GM18517 (cell line): Measurements from ENCODE around the gene RAB31.

Source experiments
- ATAC-seq: cut with Tn5 transposase; IDR thresholded peaks from one replicate; pipeline ENCODE4 v1.9.1; 2021; ENCODE audit warnings: mild to moderate bottlenecking, moderate library complexity; ENCODE audit not compliant: unreplicated experiment

Gene RAB31

GRCh38 chr18:9735879-9736278 is 27.8 kb downstream of the RAB31 start:
- no peak for ATAC-seq

DNA sequence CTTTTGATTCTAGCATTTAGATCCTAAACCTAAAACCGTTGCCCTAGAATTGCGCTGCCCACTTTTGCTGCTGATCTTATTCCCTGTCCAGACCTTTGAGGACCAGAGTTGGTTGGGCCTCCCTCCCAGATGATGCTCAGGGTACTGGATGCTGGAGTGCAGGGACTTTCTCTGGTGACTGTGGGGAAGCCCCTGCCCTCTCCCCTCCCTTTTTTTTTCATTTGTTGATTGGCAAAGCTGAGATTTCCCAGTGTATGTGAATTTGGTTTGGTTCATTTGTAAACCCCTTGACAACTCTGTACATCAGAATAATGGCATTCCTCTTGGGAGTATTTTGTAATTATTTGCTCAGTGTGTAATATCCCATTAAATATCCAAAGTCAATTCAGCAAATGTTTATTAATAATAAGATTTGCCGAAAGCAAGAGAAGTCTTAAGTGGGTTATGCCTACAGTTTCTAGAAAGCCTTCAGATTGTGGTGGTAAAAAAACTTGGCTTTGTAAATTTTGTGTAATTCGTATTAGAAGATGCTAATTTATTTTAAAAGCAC is 28.3 kb downstream of the RAB31 start:
- no peak for ATAC-seq

GRCh38 chr18:9737006-9737405 is 28.9 kb downstream of the RAB31 start:
- ATAC-seq, result no peak

- no peak for ATAC-seq
Measured at GRCh38 chr18:9737472-9738121, 29.5 kb downstream of the RAB31 start.

- ATAC-seq, result no peak
Measured at GRCh38 chr18:9738266-9738969, 30.3 kb downstream of the RAB31 start.

GRCh38 chr18:9739516-9739915 is 31.4 kb downstream of the RAB31 start:
- no peak for ATAC-seq

DNA sequence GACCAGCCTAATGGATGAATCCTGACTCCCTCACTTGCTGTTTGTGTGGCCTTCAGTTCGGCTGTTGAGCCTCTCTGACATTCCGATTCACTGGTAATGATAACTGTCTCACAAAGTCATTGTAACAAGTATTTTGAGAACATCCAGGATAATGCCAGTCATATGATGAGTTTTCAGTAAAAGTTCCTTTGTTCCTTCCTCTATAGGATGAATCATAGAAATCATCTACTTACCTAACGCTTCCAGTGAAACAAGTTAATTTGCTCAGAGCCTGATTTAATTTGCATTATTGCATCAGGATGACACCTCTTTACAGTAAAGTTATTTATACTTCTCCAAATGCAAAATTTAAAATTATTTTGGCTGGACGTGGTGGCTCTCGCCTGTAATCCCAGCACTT is 32.0 kb downstream of the RAB31 start:
- no peak for ATAC-seq

GRCh38 chr18:9741406-9741792 is 33.3 kb downstream of the RAB31 start:
- ATAC-seq, result no peak

DNA sequence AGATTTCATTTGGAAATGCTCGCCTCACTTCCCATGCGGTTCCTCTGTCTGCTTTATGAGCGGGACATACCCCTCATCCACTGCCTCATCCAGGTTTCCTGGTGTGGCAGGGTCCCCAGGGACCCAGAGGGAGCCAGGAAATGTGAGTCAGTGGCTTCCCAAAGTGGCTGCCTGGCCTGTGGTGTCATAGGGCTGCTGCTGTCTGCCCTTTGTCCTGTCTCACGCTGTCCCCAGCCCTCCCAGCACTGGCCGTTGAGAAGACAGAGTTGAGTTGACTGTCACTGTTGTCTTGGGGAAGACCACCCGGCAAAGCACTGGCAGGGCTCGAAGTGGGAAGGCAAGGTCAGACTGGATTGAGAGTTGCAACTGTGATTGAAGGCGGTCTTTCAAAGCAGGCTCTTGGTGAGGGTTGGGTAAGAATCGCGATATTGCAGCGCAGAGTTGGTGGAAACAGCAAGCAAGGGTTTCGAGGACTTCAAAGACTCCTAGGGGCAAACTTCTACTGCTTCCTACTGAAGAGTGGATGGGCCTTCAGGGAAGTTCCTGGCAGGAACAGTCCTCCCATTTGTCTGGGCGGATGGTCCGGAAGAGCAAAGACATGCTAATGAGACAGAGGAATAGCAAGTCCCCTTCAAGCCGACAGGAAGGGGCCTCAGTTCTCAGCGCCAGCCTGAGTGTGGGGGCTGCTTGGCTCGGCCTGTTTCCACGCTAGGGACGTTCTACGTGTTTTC is 33.9 kb downstream of the RAB31 start:
- no peak for ATAC-seq

DNA sequence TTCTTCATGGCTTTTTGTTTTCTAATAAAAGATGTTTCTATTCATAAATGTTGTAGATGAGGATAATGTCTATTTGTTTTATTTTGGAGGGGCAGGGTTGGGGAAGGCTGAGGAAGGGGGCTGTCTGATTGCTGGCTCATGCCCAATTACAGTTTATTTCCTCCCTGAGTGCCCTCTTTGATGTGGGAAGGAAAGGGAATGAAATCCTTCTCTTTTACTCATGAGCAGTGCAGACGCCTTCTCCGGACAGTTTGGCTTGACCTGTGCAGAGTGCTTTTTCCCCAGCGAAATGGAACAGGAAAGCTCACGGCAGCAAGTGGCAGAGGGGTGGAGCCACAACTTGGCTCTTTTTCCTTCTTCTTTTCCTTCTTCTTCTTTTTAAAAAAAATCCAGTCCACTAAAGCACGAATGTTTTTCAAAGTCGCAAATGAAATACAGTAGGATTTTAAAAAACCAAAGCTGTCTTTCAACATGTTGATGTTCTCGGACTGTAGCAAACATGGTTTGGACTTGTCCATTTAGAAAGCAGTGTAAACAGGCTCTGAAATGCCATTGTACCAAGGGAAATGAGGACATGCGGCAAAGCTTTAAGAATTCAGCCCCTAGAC is 34.5 kb downstream of the RAB31 start:
- no peak for ATAC-seq

DNA sequence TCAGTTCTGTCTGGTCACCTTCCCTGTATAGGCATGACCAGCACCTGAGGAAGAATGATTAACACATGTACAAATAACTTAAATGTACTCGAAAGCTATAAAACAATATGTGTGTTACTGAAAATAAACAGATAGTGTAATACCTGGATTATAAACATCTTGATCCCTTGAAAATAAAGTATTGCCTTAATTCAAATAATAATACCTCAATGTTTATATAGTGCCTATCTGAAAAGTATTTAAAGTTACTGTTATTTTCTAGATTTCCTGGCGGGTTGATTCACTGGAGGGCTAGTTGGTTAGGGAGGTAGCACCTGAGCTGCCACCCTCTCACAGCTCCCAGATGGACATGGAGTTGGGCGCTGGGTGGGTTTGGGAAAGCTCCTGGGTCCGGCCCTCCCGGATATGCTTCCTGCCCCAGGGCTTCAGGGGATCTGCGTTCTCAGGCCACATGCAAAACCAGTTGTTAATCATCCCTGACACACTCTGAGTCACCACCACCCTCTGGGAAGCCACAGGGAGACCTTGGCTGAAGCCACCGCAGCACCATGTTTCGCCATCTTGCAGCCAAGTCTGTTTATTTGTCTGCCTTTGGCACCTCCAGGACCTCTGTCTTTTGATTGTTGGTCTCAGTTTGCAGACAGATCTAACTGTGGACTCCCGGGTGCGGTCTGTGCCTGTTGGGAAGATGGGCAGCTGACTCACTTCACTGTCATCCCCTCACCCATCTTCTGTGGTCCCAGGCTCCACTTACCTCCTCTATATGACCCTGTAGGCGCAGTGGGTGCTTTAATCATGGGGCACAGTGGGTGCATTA is 35.3 kb downstream of the RAB31 start:
- no peak for ATAC-seq

- no peak for ATAC-seq
Measured at GRCh38 chr18:9746958-9747357, 38.9 kb downstream of the RAB31 start.

GRCh38 chr18:9749611-9750010 is 41.5 kb downstream of the RAB31 start:
- no peak for ATAC-seq

DNA sequence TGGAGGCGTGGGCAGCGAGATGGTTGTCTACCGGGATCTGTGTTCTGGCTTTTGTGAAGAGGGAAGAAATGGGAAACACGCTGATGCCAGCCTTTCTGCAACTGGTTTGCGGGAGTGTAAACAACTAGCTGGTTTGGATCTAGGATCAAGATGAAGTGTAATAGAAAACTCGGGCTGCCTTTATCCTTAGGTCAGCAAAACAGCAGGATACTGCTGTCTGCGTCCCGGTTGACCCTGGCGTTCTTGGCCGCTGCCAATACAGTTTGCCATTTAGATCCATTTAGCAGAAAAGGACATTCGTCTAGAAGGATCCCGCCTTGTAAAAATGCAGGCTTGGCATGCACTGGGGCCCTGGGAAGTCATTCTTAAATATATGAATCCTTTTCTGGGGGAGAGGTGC is 42.0 kb downstream of the RAB31 start:
- no peak for ATAC-seq

GRCh38 chr18:9750606-9751304 is 42.7 kb downstream of the RAB31 start:
- ATAC-seq, result no peak

DNA sequence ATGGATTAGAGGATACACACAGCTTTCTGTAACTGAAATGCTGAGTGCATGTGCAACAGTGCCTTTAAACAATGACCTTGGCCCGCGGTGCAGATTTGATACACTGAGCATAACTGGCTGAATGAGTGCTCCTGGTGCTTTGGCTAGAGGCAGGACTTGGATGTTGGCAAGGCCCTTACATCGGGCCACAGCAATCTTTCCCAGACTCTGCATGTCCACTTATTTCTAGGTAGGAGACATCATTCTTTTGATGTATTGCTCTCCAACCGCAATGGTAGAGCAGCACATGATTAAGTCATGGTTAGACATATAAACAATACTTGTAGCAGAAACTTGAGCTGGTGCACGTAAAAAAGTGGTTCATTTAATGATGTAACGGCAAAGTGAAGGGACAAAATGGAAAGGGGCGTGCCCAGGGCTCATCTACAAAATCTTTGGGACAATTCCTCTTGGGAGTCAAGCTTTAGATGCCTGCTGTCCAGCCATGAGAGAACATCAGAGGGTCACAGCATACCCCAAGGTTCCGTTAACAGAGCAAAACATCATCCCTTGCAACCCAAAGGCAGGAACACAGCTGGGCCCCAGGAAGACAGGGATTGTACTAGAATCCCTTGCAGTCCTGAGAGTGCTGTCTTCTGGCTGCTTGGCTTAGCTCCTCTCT is 43.4 kb downstream of the RAB31 start:
- no peak for ATAC-seq

- ATAC-seq, result no peak
Measured at GRCh38 chr18:9753846-9754245, 45.7 kb downstream of the RAB31 start.

- no peak for ATAC-seq
Measured at GRCh38 chr18:9755110-9755509, 47.0 kb downstream of the RAB31 start.

DNA sequence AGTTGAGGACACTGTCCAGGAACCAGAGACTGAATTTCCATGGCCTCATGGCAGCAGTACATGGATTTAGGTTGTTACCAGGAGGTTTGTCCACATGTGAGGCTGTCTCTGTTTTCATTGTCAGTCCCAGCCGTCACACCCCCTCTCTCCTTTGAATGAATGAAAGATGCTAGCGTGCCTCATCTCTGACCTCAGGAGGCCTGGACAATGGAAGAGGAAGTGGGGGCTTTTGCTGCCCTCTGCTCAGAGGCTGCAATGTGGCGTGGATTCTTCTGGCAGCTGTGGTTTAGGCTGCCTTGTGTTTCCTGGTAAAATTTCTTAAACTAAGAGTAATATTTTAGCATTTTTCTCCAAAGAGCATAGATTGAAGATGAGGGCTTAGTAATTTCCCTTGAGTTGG is 47.5 kb downstream of the RAB31 start:
- ATAC-seq, result no peak
